Superior temporal gyrus (tissue), 1 donor: Measurements from ENCODE around the gene STMP1.

Source experiments
- DNase-seq: peaks from one replicate; pipeline ENCODE4 v3.0.0-alpha.2; 2016; ENCODE audit errors: extremely low spot score

STMP1 gene

GRCh38 chr7:135718794-135719437 is 56.6 kb downstream of the STMP1 start:
- DNase-seq, result no peak

- no peak for DNase-seq
Observed at GRCh38 chr7:135719688-135720087, 57.4 kb downstream of the STMP1 start.

GRCh38 chr7:135721198-135721820 is 59.0 kb downstream of the STMP1 start:
- no peak for DNase-seq

GRCh38 chr7:135723411-135723810 is 61.1 kb downstream of the STMP1 start:
- DNase-seq, result no peak
